ENCODE data around the gene RAB15. TPM values are rescaled to one million over a fixed set of nuclear protein-coding genes. Genes with fewer than 3 reads are reported as not detected.

The RAB15 gene
- total RNA-seq, 2 experiments from 2014 or later = 2.8 to 3.6 TPM

DNA sequence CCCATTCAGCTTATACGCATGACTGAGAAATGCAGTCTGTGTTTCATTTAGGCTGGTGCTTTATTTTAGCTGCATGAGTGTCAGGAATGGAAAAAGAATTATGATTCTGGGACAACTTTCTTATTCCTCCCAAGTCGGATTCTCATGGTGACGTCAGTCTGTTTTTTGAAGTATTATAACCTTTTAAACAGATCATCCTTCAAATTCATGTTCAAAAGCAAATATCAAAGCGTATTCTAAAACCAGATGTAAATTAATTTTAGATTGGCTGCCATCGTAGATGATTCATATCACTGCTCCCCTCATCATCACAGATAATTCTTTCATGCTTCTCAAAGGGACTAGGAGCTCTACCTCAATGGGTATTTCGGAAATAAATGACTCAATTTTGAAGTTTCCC, 29.6 kb upstream of the RAB15 start:
- H3K27ac Mint-ChIP-seq = no peak overlapping the region
- POLR2A ChIA-PET = interaction anchor here (0.7 kb wide), 1 partner anchor 15 kb away, joined by 3 read pairs; the partner anchor contains the start of gene FNTB
- DNase-seq (no peak), ATAC-seq (no peak)
- H3K36me3 Mint-ChIP-seq (ENCODE audit: low read depth) = peaks cover 4% of the 10 kb centered on the region
- no peaks in the 10 kb centered on the region for H3K27me3 Mint-ChIP-seq (ENCODE audit: low read depth)
- H3K9me3 Mint-ChIP-seq (ENCODE audit: insufficient read depth) = no peaks in the 10 kb centered on the region
- CTCF ChIA-PET = no interaction called here
- no peak overlapping the region for H3K4me3 Mint-ChIP-seq
- peaks cover 12% of the 10 kb centered on the region for H3K4me1 Mint-ChIP-seq (ENCODE audit: low read depth)

GRCh38 chr14:65000898-65001591, 28.9 kb upstream of the RAB15 start:
- Mint-ChIP-seq H3K4me1 (ENCODE audit: low read depth) (peaks cover 15% of the 10 kb centered on the region), H3K27ac (no peak overlapping the region), H3K9me3 (ENCODE audit: insufficient read depth) (no peaks in the 10 kb centered on the region), H3K27me3 (ENCODE audit: low read depth) (no peaks in the 10 kb centered on the region), H3K4me3 (no peak overlapping the region), H3K36me3 (ENCODE audit: low read depth) (peaks cover 4% of the 10 kb centered on the region)
- ATAC-seq (no peak), DNase-seq (no peak)
- POLR2A ChIA-PET = no interaction called here
- CTCF ChIA-PET = interaction anchor here (1.7 kb wide), 1 partner anchor 10 kb away, joined by 4 read pairs; no protein-coding TSS in a partner anchor

DNA sequence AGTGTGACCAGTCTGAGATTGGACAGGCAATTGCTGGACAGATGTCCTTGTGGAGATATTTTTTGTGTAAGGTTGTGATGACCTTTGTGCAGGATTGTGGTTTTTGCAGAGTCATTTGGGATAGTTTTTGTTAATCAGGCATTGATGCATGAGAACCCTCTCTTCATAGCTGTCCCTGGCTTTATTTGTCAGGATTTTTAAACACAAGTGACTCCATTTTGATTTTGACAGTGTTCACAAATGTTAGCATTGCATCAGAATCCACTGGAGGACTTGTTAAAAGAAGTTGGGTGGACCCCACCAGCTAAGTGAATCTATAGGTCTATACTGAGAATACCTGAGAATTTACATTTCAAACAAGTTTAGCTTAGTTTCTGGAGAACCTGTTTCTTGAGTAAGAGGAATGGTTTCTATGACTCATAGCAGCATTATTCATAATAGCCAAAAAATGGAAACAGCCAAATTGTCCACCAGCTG, 26.4 kb upstream of the RAB15 start:
- no peak for DNase-seq
- no peaks in the 10 kb centered on the region for H3K9me3 Mint-ChIP-seq (ENCODE audit: insufficient read depth)
- POLR2A ChIA-PET = interaction anchor here (1.1 kb wide), 1 partner anchor 8 kb away, joined by 4 read pairs; no protein-coding TSS in a partner anchor
- no peak for ATAC-seq
- H3K27me3 Mint-ChIP-seq (ENCODE audit: low read depth) = no peaks in the 10 kb centered on the region
- H3K4me1 Mint-ChIP-seq (ENCODE audit: low read depth) = peaks cover 14% of the 10 kb centered on the region
- CTCF ChIA-PET = interaction anchor here (0.8 to 2.1 kb wide), 4 partner anchors 9 to 21 kb away, joined by 3 to 6 read pairs (median 4); no protein-coding TSS in a partner anchor
- H3K4me3 Mint-ChIP-seq = no peak overlapping the region
- peaks cover 5% of the 10 kb centered on the region for H3K36me3 Mint-ChIP-seq (ENCODE audit: low read depth)
- no peak overlapping the region for H3K27ac Mint-ChIP-seq

- no peaks in the 10 kb centered on the region for H3K27me3 Mint-ChIP-seq (ENCODE audit: low read depth)
- no peak overlapping the region for H3K27ac Mint-ChIP-seq
- peaks cover 10% of the 10 kb centered on the region for H3K36me3 Mint-ChIP-seq (ENCODE audit: low read depth)
- CTCF ChIA-PET = interaction anchor here (0.6 to 2.1 kb wide), 3 partner anchors 10 to 53 kb away, joined by 3 to 6 read pairs (median 3); partner anchors contain the start of gene FNTB
- peaks cover 14% of the 10 kb centered on the region for H3K4me1 Mint-ChIP-seq (ENCODE audit: low read depth)
- POLR2A ChIA-PET = interaction anchor here (0.8 kb wide), 1 partner anchor 105 kb away, joined by 3 read pairs; no protein-coding TSS in a partner anchor
- no peak for DNase-seq
- ATAC-seq = no peak
- H3K9me3 Mint-ChIP-seq (ENCODE audit: insufficient read depth) = no peaks in the 10 kb centered on the region
- peak overlapping the region; percentile 12 for H3K4me3 Mint-ChIP-seq
Measured at GRCh38 chr14:64997108-64997794, 25.1 kb upstream of the RAB15 start.

- CTCF ChIA-PET = interaction anchor here (1.6 to 1.8 kb wide), 2 partner anchors 10 to 25 kb away, joined by 8 to 13 read pairs; no protein-coding TSS in a partner anchor
- ATAC-seq (no peak), DNase-seq (no peak)
- Mint-ChIP-seq H3K4me1 (ENCODE audit: low read depth) (peaks cover 26% of the 10 kb centered on the region), H3K36me3 (ENCODE audit: low read depth) (peaks cover 16% of the 10 kb centered on the region), H3K27ac (no peak overlapping the region), H3K4me3 (no peak overlapping the region), H3K27me3 (ENCODE audit: low read depth) (no peaks in the 10 kb centered on the region), H3K9me3 (ENCODE audit: insufficient read depth) (no peaks in the 10 kb centered on the region)
- POLR2A ChIA-PET = no interaction called here
Measured at GRCh38 chr14:64995291-64995690, 23.2 kb upstream of the RAB15 start.

DNA sequence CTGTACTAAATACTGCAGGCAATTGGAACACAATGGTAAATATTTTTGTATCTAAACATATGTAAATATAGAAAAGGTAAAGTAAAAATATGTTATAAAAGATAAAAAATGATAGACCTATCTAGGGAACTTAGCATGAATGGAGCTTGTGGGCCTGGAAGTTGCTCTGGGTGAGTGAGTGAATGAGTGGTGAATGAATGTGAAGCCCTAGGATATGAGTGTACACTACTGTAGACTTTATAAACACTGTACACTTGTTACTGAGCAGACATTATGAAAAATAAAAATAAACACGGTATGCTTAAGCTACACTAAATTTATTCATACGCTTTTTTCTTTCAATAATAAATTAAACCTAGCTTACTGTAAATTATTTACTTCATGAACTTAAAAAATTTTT, 22.4 kb upstream of the RAB15 start:
- CTCF ChIA-PET = interaction anchor here (1.4 to 1.8 kb wide), 3 partner anchors 9 to 25 kb away, joined by 4 to 13 read pairs (median 8); no protein-coding TSS in a partner anchor
- H3K27ac Mint-ChIP-seq = no peak overlapping the region
- no peak overlapping the region for H3K4me3 Mint-ChIP-seq
- ATAC-seq = no peak
- DNase-seq = no peak
- H3K4me1 Mint-ChIP-seq (ENCODE audit: low read depth) = peaks cover 34% of the 10 kb centered on the region
- H3K9me3 Mint-ChIP-seq (ENCODE audit: insufficient read depth) = no peaks in the 10 kb centered on the region
- H3K27me3 Mint-ChIP-seq (ENCODE audit: low read depth) = no peaks in the 10 kb centered on the region
- H3K36me3 Mint-ChIP-seq (ENCODE audit: low read depth) = peaks cover 23% of the 10 kb centered on the region
- POLR2A ChIA-PET = interaction anchor here (1.2 kb wide), 1 partner anchor 25 kb away, joined by 3 read pairs; no protein-coding TSS in a partner anchor

GRCh38 chr14:64993266-64993930, 21.3 kb upstream of the RAB15 start:
- H3K4me1 Mint-ChIP-seq (ENCODE audit: low read depth) = peaks cover 42% of the 10 kb centered on the region
- H3K36me3 Mint-ChIP-seq (ENCODE audit: low read depth) = peaks cover 32% of the 10 kb centered on the region
- no peak for ATAC-seq

DNA sequence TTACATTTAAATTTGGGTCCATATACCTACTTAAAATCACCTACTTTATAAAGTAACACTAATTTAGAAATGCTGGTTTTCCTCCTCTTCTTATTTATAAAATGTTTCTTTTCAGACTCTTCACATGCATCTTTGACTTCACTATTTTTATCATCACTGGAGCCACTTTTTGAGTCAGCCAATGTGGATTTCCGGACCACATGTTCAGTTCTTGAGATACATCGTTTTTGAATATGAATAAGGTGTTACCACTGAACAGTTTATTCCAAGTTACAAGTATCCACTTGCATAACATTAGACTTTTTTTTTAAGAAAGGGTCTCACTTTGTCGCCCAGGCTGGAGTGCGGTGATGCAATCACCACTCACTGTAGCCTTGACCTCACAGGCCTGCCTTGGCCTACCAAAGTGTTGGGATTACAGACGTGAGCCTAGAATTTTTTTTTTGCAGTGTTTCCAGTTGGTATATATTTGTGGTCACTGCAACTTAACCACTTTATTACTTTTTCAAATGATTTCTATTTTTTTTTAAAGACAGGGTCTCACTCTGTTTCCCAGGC, 20.3 kb upstream of the RAB15 start:
- POLR2A ChIA-PET = no interaction called here
- Mint-ChIP-seq H3K27ac (peak overlapping the region; percentile 37), H3K36me3 (ENCODE audit: low read depth) (peaks cover 30% of the 10 kb centered on the region), H3K4me3 (no peak overlapping the region), H3K27me3 (ENCODE audit: low read depth) (no peaks in the 10 kb centered on the region), H3K9me3 (ENCODE audit: insufficient read depth) (no peaks in the 10 kb centered on the region), H3K4me1 (ENCODE audit: low read depth) (peaks cover 52% of the 10 kb centered on the region)
- CTCF ChIA-PET = interaction anchor here (2.4 kb wide), 1 partner anchor 28 kb away, joined by 7 read pairs; no protein-coding TSS in a partner anchor
- ATAC-seq (no peak), DNase-seq (no peak)

More at GRCh38 chr14:64993266-64993930, 21.3 kb upstream of the RAB15 start:
- POLR2A ChIA-PET = no interaction called here
- H3K27ac Mint-ChIP-seq = peak overlapping the region; percentile 52
- no peak overlapping the region for H3K4me3 Mint-ChIP-seq
- no peaks in the 10 kb centered on the region for H3K9me3 Mint-ChIP-seq (ENCODE audit: insufficient read depth)
- CTCF ChIA-PET = interaction anchor here (0.8 to 2.4 kb wide), 3 partner anchors 9 to 27 kb away, joined by 3 to 7 read pairs (median 4); no protein-coding TSS in a partner anchor
- H3K27me3 Mint-ChIP-seq (ENCODE audit: low read depth) = no peaks in the 10 kb centered on the region
- DNase-seq = no peak

- no peak for ATAC-seq
- Mint-ChIP-seq H3K27ac (no peak overlapping the region), H3K4me1 (ENCODE audit: low read depth) (peaks cover 54% of the 10 kb centered on the region), H3K4me3 (no peak overlapping the region), H3K9me3 (ENCODE audit: insufficient read depth) (no peaks in the 10 kb centered on the region), H3K27me3 (ENCODE audit: low read depth) (peaks cover 1% of the 10 kb centered on the region), H3K36me3 (ENCODE audit: low read depth) (peaks cover 27% of the 10 kb centered on the region)
- DNase-seq = no peak
- POLR2A ChIA-PET = interaction anchor here (1.0 kb wide), 1 partner anchor 8 kb away, joined by 4 read pairs; no protein-coding TSS in a partner anchor
- CTCF ChIA-PET = interaction anchor here (1.5 to 5.7 kb wide), 4 partner anchors 10 to 30 kb away, joined by 3 to 47 read pairs (median 6); no protein-coding TSS in a partner anchor
Measured at GRCh38 chr14:64990939-64991338, 18.8 kb upstream of the RAB15 start.

DNA sequence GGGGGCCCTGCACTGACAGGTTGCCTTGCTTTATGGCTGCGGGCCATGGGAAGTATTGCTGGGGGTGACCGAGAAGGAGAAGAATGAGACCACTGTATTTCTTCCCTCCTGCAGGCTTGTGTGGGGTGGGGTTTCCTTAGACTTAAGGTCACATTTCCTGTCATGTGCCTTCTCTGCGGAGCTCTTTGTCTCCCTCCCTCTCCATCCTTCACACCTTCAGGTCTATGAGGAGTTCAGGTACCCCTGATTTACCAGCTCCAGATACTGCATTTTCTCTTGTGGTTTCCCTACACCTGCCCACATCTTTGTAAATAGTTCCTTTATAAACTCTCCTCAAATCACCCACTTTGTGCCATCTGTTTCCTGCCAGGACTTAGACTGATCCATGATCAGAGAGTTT, 18.2 kb upstream of the RAB15 start:
- ATAC-seq (no peak), DNase-seq (peak; percentile 47)
- peak overlapping the region; percentile 77 for H3K27ac Mint-ChIP-seq
- CTCF ChIA-PET = interaction anchor here (0.8 to 5.7 kb wide), 5 partner anchors 8 to 197 kb away, joined by 3 to 47 read pairs (median 3); no protein-coding TSS in a partner anchor
- POLR2A ChIA-PET = interaction anchor here (1.0 kb wide), 1 partner anchor 8 kb away, joined by 4 read pairs; no protein-coding TSS in a partner anchor
- peaks cover 55% of the 10 kb centered on the region for H3K4me1 Mint-ChIP-seq (ENCODE audit: low read depth)
- H3K36me3 Mint-ChIP-seq (ENCODE audit: low read depth) = peaks cover 27% of the 10 kb centered on the region
- H3K9me3 Mint-ChIP-seq (ENCODE audit: insufficient read depth) = no peaks in the 10 kb centered on the region
- peaks cover 3% of the 10 kb centered on the region for H3K27me3 Mint-ChIP-seq (ENCODE audit: low read depth)
- H3K4me3 Mint-ChIP-seq = no peak overlapping the region

DNA sequence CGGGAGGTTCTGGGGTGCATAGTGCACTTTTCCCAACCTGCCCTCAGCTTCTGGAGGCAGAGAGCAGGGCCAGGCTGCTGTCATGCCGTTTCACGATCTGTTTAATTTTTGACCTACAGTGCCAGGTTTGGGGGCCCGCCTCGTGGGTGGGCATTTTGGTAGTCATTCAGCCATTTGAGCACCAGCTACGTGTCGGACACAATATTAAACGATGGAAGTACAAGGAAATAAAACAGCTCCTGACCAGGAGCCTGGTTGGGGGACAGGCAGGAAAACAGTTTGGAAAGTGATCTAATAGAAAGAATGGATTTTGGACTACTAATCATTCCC, 15.3 kb upstream of the RAB15 start:
- CTCF ChIA-PET = interaction anchor here (1.0 to 5.7 kb wide), 10 partner anchors 10 to 177 kb away, joined by 3 to 47 read pairs (median 4); partner anchors contain the start of gene MAX
- peak overlapping the region; percentile 96 for H3K27ac Mint-ChIP-seq
- POLR2A ChIA-PET = interaction anchor here (0.6 to 1.5 kb wide), 3 partner anchors 32 to 111 kb away, joined by 3 to 5 read pairs (median 3); no protein-coding TSS in a partner anchor
- ATAC-seq (no peak), DNase-seq (no peak)
- no peaks in the 10 kb centered on the region for H3K9me3 Mint-ChIP-seq (ENCODE audit: insufficient read depth)
- peaks cover 55% of the 10 kb centered on the region for H3K4me1 Mint-ChIP-seq (ENCODE audit: low read depth)
- H3K4me3 Mint-ChIP-seq = peak overlapping the region; percentile 97
- peaks cover 23% of the 10 kb centered on the region for H3K36me3 Mint-ChIP-seq (ENCODE audit: low read depth)
- peaks cover 16% of the 10 kb centered on the region for H3K27me3 Mint-ChIP-seq (ENCODE audit: low read depth)

All from activated CD8-positive, alpha-beta T cell treated with anti-CD3 and anti-CD28 coated beads, Interleukin-2, amount 10 ng/mL, durations not matched to agents 7 days and 5 days (primary cell).